ENCODE measurements around the gene HCRTR1. TPM values are rescaled to one million over a fixed set of nuclear protein-coding genes. Genes with fewer than 3 reads are reported as not detected.

HCRTR1 gene
- total RNA-seq, 1 donor from 2014 or later = not detected

DNA sequence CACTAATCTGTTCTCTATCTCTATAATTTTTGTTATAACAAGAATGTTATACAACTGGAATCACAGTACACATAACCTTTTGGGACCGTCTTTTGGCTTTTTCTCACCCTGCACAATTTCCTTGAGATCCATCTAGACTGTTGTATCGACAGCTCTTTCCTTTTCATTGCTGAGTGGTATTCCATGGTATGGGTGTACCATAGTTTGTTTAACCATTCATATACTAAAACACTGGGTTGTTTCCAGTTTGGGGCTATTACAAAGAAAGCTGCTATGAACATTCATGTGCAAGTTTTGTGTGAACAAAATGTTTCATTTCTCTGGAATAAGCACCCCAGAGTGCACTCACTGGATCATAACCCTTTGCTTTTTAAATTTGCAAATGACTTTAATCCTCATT, 15.4 kb upstream of the HCRTR1 start:
- no peak overlapping the region for H3K27ac Mint-ChIP-seq
- no peak for TF ChIP-seq CTCF (IDR thresholded peaks at IDR 0.05; ENCODE audit: unreplicated experiment)
- H3K4me1 Mint-ChIP-seq (ENCODE audit: low read depth) = no peaks in the 10 kb centered on the region
- H3K9me3 Mint-ChIP-seq (ENCODE audit: low read depth) = no peaks in the 10 kb centered on the region
- H3K27me3 Mint-ChIP-seq = peaks cover 10% of the 10 kb centered on the region
- H3K36me3 Mint-ChIP-seq (ENCODE audit: insufficient read depth) = no peaks in the 10 kb centered on the region
- no peak overlapping the region for H3K4me3 Mint-ChIP-seq (ENCODE audit: low read depth)
- no peak for DNase-seq (ENCODE audit: low spot score, unreplicated experiment)

DNA sequence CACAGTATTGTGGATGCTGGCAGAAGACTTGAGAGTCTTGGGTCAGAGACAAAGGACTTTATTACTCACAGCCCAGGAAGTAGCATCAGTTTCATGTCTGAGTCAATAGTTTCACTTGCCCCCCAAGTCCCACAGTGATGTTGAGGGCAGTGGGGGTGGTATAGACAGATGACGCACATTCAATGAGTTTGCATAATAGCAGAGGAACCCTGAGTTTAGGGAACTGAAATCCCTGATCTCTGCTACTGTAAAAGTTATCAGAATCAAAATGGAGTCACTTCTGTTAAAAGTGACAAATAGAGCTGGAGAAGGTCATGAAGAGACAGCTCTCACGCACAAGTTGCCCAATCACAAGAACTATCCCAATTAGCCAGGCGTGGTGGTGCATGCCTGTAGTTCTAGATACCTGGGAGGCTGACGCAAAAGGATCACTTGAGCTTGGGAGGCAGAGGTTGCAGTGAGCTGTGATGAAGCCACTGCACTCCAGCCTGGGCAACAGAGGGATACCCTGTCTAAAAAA, 11.5 kb upstream of the HCRTR1 start:
- Mint-ChIP-seq H3K4me3 (ENCODE audit: low read depth) (no peak overlapping the region), H3K36me3 (ENCODE audit: insufficient read depth) (no peaks in the 10 kb centered on the region), H3K27me3 (peaks cover 17% of the 10 kb centered on the region), H3K4me1 (ENCODE audit: low read depth) (no peaks in the 10 kb centered on the region), H3K27ac (no peak overlapping the region), H3K9me3 (ENCODE audit: low read depth) (no peaks in the 10 kb centered on the region)
- DNase-seq (ENCODE audit: low spot score, unreplicated experiment) = no peak
- TF ChIP-seq CTCF (IDR thresholded peaks at IDR 0.05; ENCODE audit: unreplicated experiment) = no peak

GRCh38 chr1:31607360-31607759, 10.1 kb upstream of the HCRTR1 start:
- Mint-ChIP-seq H3K9me3 (ENCODE audit: low read depth) (no peaks in the 10 kb centered on the region), H3K27ac (no peak overlapping the region), H3K27me3 (peaks cover 10% of the 10 kb centered on the region), H3K4me1 (ENCODE audit: low read depth) (no peaks in the 10 kb centered on the region), H3K4me3 (ENCODE audit: low read depth) (no peak overlapping the region), H3K36me3 (ENCODE audit: insufficient read depth) (no peaks in the 10 kb centered on the region)
- DNase-seq (ENCODE audit: low spot score, unreplicated experiment) = no peak
- no peak for TF ChIP-seq CTCF (IDR thresholded peaks at IDR 0.05; ENCODE audit: unreplicated experiment)

DNA sequence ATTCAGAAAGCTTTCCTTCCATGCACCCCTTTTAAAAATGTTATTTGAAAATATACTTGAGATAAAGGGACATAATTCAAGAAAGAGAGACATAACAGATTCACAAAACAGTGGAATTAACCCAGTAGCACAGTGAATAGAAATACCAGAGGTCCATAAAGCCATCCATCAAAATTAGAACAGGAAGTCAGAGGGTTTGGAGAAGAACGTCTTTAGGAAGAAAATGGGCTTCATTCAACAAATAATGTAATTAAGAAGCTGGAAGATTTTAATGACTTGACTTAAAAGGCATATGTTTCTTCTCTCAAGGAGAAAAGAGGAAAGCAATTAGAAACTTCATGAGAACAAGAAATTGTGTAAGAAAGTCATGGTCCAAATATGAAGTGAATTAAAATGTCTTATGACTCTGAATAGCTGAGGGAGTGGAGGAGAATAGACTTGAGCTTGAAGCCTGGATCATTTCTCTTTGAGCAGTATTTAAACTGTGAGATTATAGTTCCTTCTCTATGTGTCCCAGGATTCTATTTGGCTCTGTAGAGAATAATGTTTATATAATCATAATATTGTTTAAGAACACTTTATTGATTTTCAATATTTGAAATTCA, 7.9 kb upstream of the HCRTR1 start:
- Mint-ChIP-seq H3K4me3 (ENCODE audit: low read depth) (no peak overlapping the region), H3K27me3 (peaks cover 12% of the 10 kb centered on the region), H3K36me3 (ENCODE audit: insufficient read depth) (no peaks in the 10 kb centered on the region), H3K9me3 (ENCODE audit: low read depth) (no peaks in the 10 kb centered on the region), H3K27ac (no peak overlapping the region), H3K4me1 (ENCODE audit: low read depth) (peaks cover 2% of the 10 kb centered on the region)
- DNase-seq (ENCODE audit: low spot score, unreplicated experiment) = no peak
- TF ChIP-seq CTCF (IDR thresholded peaks at IDR 0.05; ENCODE audit: unreplicated experiment) = no peak

GRCh38 chr1:31614414-31615005, 3.0 kb upstream of the HCRTR1 start:
- no peak overlapping the region for H3K27ac Mint-ChIP-seq
- no peak overlapping the region for H3K4me3 Mint-ChIP-seq (ENCODE audit: low read depth)
- H3K9me3 Mint-ChIP-seq (ENCODE audit: low read depth) = no peaks in the 10 kb centered on the region
- peaks cover 4% of the 10 kb centered on the region for H3K4me1 Mint-ChIP-seq (ENCODE audit: low read depth)
- DNase-seq (ENCODE audit: low spot score, unreplicated experiment) = no peak
- peaks cover 40% of the 10 kb centered on the region for H3K27me3 Mint-ChIP-seq
- H3K36me3 Mint-ChIP-seq (ENCODE audit: insufficient read depth) = no peaks in the 10 kb centered on the region
- TF ChIP-seq CTCF (IDR thresholded peaks at IDR 0.05; ENCODE audit: unreplicated experiment) = no peak
